Left colon (tissue), 2 donors: ENCODE data around the gene SPG11. TPM values are rescaled to one million over a fixed set of nuclear protein-coding genes. Genes with fewer than 3 reads are reported as not detected.
"Not testable (repeated sequence)": the region's sequence is repeated elsewhere in the genome, so short reads cannot be mapped to it uniquely, and the experiment has no call there.

ENCODE experiments used
- ATAC-seq: fragments of 200-7000 bp; cut with Tn5 transposase; one replicate; pipeline ENCODE4 v1.9.1; 2020; ENCODE audit warnings: mild to moderate bottlenecking, moderate library complexity
- DNase-seq, 2 donors: peaks; one replicate each; pipeline ENCODE4 v3.0.0-alpha.2; 2020
- intact Hi-C, 2 donors: fragments of 100-400 bp; cut with DNase I in 1 of 2; cut with micrococcal nuclease in 1 of 2; formaldehyde crosslinking; loops; one replicate each; pipeline versions ENCODE4 v1.11.2 to v1.14.0; 2022; cut with DNase I, micrococcal nuclease
- long read RNA-seq: library from polyadenylated mRNA; unstranded; transcript quantifications from one replicate; pipeline ENCODE4 v2.0.0, GENCODE V29; 2021
- total RNA-seq, 2 donors: library from RNA; stranded (reverse); fragmentation: NEBNext Ultra II Directional; extraction: Animal tissue kit (Norgen Biotek cat#: 25700); gene quantifications; one replicate each; pipeline ENCODE4 v1.2.1, GENCODE V29; 2021
- donor health status: DM: no; HTN: no; CAD: no.
- donor health status: DM: yes; HTN: yes; CAD: no.

The SPG11 gene, protein sequence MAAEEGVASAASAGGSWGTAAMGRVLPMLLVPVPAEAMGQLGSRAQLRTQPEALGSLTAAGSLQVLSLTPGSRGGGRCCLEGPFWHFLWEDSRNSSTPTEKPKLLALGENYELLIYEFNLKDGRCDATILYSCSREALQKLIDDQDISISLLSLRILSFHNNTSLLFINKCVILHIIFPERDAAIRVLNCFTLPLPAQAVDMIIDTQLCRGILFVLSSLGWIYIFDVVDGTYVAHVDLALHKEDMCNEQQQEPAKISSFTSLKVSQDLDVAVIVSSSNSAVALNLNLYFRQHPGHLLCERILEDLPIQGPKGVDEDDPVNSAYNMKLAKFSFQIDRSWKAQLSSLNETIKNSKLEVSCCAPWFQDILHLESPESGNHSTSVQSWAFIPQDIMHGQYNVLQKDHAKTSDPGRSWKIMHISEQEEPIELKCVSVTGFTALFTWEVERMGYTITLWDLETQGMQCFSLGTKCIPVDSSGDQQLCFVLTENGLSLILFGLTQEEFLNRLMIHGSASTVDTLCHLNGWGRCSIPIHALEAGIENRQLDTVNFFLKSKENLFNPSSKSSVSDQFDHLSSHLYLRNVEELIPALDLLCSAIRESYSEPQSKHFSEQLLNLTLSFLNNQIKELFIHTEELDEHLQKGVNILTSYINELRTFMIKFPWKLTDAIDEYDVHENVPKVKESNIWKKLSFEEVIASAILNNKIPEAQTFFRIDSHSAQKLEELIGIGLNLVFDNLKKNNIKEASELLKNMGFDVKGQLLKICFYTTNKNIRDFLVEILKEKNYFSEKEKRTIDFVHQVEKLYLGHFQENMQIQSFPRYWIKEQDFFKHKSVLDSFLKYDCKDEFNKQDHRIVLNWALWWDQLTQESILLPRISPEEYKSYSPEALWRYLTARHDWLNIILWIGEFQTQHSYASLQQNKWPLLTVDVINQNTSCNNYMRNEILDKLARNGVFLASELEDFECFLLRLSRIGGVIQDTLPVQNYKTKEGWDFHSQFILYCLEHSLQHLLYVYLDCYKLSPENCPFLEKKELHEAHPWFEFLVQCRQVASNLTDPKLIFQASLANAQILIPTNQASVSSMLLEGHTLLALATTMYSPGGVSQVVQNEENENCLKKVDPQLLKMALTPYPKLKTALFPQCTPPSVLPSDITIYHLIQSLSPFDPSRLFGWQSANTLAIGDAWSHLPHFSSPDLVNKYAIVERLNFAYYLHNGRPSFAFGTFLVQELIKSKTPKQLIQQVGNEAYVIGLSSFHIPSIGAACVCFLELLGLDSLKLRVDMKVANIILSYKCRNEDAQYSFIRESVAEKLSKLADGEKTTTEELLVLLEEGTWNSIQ (N-terminal part only)
- total RNA-seq: 100 to 1,000 TPM in 1 of 2 donors, 10 to 100 TPM in 1; 90.7 to 113 TPM
- long read RNA-seq, transcript SPG11-215 (12 exons, 2,579 nt): major isoform, 6 of 27 reads
- long read RNA-seq, partial matches to known transcripts: 13 of 27 reads
- long read RNA-seq, other reads (novel, unspliced or antisense): 8 of 27 reads

DNA sequence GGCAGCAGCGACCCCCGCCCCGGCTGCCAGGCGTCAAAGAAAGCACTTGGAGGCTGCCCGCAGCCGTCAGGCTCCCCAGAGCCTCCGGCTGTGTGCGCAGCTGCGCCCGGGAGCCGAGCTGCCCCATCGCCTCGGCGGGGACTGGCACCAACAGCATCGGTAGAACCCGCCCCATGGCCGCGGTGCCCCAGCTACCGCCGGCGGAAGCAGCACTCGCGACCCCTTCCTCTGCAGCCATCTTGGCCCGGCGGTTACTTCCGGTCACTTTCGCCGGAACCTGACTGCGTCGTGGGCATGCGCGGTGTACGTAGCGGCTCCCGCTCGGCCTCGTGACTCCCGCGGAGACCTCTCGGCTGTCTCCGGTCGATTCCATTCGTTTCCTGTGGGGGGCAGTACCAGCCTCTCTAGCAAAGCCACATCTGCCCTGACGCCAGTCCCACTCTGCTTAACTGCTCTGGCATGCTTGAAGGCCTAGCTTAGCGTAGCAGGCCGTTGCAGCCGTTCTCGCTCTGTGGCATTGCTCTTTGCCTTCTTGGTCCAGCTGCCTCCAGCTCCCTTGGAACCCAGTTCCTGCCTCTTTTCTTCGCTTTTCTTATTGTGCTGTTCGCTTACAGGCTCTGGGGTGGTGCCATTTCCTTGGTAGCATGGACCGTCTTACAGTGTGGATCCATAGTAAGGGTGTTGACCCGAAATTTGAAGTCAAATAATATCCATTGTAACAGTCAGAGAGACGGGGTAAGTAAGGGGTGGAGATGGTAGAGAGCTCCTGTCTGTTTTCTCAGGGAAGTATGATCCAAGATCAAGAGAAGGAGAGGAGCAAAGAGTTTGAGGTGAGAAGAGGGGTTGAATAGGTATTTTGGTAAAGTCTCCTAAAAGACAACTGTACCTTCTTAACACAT lies at the start of gene SPG11:
TSS of gene SPG11 (minus strand) at position 253 of the 899 bp plus-strand sequence. CDS start at position 238, 15 bp downstream.
- intact Hi-C loops: loop anchor here (5.0 kb wide), 1 partner anchor 74 kb away; the partner anchor contains the start of gene TRIM69 (in 2 of the 2)
- DNase-seq (peak; percentile 98 to 99), ATAC-seq (peak; percentile 90)

DNA sequence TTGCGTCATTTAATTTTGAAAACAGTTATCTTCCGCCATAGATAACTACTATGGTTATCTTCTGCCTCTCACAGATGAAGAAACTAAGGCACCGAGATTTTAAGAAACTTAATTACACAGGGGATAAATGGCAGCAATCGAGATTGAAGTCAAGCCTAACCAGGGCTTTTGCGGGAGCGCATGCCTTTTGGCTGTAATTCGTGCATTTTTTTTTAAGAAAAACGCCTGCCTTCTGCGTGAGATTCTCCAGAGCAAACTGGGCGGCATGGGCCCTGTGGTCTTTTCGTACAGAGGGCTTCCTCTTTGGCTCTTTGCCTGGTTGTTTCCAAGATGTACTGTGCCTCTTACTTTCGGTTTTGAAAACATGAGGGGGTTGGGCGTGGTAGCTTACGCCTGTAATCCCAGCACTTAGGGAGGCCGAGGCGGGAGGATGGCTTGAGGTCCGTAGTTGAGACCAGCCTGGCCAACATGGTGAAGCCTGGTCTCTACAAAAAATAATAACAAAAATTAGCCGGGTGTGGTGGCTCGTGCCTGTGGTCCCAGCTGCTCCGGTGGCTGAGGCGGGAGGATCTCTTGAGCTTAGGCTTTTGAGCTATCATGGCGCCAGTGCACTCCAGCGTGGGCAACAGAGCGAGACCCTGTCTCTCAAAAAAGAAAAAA lies 49.0 kb upstream of the SPG11 start:
- DNase-seq: peak; percentile 80 to 88
- peak; percentile 67 for ATAC-seq
- intact Hi-C loops: no loop called here

DNA sequence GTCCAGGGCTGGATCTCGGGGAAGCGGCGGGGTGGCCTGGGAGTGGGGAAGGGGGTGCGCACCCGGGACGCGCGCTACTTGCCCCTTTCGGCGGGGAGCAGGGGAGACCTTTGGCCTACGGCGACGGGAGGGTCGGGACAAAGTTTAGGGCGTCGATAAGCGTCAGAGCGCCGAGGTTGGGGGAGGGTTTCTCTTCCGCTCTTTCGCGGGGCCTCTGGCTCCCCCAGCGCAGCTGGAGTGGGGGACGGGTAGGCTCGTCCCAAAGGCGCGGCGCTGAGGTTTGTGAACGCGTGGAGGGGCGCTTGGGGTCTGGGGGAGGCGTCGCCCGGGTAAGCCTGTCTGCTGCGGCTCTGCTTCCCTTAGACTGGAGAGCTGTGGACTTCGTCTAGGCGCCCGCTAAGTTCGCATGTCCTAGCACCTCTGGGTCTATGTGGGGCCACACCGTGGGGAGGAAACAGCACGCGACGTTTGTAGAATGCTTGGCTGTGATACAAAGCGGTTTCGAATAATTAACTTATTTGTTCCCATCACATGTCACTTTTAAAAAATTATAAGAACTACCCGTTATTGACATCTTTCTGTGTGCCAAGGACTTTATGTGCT lies 48.4 kb upstream of the SPG11 start:
- intact Hi-C loops: no loop called here
- DNase-seq (peak in 1 of 2 donors; percentile 73), ATAC-seq (peak; percentile 47)

DNA sequence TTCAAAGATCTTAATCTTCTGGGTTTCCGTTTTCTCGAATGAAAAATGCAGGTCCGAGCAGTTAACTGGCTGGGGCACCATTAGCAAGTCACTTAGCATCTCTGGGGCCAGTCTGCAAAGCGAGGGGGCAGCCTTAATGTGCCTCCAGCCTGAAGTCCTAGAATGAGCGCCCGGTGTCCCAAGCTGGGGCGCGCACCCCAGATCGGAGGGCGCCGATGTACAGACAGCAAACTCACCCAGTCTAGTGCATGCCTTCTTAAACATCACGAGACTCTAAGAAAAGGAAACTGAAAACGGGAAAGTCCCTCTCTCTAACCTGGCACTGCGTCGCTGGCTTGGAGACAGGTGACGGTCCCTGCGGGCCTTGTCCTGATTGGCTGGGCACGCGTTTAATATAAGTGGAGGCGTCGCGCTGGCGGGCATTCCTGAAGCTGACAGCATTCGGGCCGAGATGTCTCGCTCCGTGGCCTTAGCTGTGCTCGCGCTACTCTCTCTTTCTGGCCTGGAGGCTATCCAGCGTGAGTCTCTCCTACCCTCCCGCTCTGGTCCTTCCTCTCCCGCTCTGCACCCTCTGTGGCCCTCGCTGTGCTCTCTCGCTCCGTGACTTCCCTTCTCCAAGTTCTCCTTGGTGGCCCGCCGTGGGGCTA lies 47.8 kb upstream of the SPG11 start, which contains the start of the genes B2M and PATL2:
TSS of gene B2M (plus strand) at position 422 of the 647 bp plus-strand sequence. CDS start at position 452, 30 bp downstream.
TSS of gene PATL2 (minus strand) at position 228 of the 647 bp plus-strand sequence. CDS start 34,833 bp downstream, outside the sequence.
- peak; percentile 79 for ATAC-seq
- intact Hi-C loops: no loop called here
- DNase-seq: peak; percentile 95 to 96

DNA sequence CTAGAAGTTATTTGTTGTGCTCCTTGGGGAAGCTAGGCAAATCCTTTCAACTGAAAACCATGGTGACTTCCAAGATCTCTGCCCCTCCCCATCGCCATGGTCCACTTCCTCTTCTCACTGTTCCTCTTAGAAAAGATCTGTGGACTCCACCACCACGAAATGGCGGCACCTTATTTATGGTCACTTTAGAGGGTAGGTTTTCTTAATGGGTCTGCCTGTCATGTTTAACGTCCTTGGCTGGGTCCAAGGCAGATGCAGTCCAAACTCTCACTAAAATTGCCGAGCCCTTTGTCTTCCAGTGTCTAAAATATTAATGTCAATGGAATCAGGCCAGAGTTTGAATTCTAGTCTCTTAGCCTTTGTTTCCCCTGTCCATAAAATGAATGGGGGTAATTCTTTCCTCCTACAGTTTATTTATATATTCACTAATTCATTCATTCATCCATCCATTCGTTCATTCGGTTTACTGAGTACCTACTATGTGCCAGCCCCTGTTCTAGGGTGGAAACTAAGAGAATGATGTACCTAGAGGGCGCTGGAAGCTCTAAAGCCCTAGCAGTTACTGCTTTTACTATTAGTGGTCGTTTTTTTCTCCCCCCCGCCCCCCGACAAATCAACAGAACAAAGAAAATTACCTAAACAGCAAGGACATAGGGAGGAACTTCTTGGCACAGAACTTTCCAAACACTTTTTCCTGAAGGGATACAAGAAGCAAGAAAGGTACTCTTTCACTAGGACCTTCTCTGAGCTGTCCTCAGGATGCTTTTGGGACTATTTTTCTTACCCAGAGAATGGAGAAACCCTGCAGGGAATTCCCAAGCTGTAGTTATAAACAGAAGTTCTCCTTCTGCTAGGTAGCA lies 47.0 kb upstream of the SPG11 start:
- no peak for ATAC-seq
- intact Hi-C loops: no loop called here
- DNase-seq: peak; percentile 53 to 62

DNA sequence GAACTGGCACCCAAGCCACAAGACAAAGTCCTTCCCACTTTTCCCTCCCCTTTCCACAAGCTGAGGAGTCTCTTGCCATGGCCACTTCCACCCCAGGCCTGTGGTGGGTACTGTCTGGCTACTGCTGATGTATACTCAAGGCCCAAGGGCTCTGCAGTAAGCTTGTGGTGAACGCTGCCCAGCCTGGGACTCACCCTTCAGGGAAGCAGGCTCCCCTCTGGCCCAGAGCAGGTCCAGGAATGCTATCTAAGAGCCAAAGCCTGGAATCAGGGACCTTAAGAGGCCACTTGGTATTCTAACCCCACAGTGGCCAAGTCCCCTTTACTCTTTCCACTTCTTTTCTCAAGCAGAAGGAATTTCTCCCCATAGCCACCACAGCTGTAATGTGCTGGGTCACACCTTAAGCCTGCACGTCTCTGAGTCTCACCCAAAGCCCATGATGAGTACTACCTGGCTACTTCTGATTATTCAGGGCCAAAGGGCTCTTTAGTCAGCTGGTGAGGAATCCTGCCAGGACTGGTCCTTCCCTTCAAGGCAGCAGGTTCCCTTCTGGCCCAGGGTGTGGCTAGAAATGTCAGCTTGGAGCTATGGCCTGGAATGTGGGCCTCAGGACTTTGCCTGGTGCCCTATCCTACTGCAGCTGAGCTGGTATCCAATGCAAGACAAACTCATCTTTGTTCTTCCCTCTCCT lies 43.6 kb upstream of the SPG11 start:
- ATAC-seq (peak; percentile 64), DNase-seq (peak; percentile 77 to 89)
- intact Hi-C loops: no loop called here

DNA sequence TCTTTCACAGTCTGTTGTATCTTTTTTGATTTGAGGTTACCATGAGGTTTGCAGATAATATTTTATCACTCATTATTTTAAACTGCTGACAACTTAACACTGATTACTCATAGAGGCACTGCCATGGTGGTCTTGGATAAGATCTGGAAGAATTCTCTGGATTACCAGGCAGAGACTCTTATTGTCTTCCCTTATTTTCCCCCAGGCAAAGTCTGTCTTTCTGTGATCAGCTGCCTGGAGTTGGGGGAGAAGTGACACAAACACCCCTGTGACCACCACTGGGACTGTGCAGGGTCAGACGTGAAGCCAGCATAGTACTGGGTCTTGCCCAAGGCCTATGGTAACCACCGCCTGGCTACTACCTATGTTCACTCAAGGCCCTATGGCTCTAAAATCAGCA lies 42.9 kb upstream of the SPG11 start:
- DNase-seq (no peak), ATAC-seq (no peak)
- intact Hi-C loops: no loop called here

DNA sequence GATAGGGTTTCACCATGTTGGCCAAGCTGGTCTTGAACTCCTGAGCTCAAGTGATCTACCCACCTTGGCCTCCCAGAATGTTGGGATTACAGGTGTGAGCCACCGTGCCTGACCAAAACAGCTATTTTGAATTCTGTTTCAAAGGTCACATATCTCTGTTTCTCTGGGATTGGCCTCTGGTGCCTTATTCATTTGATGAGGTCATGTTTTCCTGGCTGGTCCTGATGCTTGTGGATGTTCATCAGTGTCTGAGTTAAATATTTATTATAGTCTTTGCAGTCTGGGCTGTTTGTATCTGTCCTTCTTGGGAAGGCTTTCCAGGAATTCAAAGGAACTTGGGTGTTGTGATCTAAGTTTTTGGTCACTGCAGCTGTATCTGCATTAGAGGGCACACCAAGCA lies 42.5 kb upstream of the SPG11 start:
- intact Hi-C loops: no loop called here
- no peak for DNase-seq
- peak; percentile 17 for ATAC-seq

DNA sequence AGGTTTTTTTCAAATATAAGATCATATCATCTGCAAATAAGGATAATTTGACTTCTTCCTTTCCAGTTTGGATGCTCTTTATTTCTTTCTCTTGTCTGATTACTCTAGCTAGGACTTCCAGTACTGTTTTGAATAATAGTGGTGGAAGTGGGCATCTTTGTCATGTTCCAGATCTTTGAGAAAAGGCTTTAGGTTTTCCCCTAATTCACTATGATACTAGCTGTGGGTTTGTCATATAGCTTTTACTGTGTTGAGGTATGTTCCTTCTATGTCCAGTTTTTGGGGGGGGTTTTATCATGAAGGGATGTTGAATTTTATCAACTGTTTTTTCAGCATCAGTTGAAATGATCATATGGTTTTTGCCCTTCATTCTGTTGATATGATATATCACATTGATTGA lies 37.2 kb upstream of the SPG11 start:
- ATAC-seq, DNase-seq, intact Hi-C loops: not testable (repeated sequence)

DNA sequence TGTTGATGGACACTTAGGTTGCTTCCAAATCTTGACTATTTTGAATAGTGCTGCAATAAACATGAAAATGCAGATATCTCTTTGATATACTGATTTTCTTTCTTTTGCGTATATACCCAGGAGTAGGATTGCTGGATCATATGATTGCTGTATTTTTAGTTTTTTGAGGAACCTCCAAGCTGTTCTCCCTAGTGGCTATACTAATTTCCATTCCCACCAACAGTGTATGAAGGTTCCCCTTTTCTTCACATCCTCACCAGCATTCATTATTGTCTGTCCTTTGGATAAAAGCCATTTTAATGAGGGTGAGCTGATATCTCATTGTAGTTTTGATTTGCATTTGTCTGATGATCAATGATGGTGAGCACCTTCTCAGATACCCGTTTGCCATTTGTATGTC lies 35.2 kb upstream of the SPG11 start:
- intact Hi-C loops: no loop called here
- DNase-seq (no peak), ATAC-seq (no peak)

DNA sequence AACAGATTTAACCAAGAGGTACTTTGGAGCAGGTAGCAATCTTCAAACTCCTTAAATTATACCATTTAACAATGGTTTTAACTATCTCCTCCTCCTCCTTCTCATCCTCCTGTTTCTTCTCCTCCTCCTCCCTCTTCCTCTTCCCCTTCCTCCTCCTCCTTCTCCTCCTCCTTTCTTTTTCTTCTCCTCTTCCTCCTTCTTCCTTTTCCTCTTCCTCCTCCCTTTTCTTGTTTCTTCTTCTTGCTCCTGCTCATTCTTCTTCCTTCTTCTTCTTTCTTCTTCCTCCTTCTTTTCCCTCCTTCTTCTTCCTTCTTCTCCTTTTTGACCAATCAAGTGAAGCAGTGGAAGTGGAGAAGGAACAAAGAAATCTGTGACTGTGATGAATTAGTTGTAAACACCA lies 33.6 kb upstream of the SPG11 start:
- DNase-seq: no peak
- intact Hi-C loops: no loop called here
- ATAC-seq: no peak

DNA sequence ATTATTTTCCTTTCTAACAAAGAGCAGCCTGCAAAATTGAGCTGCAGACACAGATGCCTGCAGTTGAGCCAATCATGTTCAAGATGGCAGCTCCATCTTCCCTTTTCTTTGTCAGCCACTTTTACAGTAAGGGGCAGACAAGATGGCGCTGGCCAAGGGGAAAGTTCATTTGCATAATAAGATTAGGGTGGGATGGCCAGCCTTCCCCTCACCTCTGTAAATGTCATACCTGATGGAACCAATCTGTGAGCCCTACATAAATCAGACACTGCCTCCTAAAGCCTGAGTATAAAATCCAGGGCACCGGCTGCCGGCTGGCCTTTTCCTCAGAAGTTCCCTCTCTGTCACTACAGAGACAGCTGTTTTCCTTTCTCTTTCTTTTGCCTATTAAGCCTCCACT lies 31.8 kb upstream of the SPG11 start:
- DNase-seq (no peak), ATAC-seq (no peak)
- intact Hi-C loops: no loop called here

DNA sequence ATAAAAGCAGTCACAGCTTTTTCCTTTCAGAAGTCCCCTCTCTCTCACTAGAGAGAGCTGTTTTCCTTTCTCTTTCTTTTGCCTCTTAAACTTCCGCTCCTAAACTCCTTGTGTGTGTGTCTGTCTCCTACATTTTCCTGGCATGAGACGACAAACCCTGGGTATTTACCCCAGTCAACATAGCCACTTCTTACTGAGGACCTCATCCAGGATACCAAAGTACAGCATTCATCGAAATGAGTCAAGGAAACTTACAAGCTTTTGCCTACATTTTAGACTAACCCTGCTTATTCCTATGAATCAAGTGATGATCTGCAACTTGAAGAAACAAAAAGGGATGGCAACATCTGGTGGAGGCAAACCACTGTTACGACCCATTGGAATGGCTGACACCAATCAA lies 31.0 kb upstream of the SPG11 start:
- intact Hi-C loops: no loop called here
- ATAC-seq (no peak), DNase-seq (no peak)

DNA sequence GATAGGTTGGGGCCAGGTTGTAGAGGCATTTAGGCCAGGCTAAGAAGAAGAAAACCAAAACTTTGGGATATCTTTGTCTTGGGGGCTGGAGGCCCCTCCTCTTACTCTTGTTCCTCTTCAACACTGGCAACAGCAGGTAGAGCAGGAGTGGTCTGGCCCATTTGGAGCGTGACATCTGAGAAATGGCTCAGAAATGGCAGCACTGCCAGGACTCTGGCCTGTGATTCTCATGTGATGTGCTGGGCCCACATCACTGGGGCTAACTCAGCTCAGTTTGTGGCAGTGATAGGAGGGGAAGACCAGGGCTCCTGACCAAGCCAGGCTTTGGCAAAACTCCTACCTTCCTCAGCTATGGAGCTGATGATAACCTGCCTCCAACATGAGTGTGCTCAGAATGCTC lies 29.2 kb upstream of the SPG11 start:
- intact Hi-C loops: no loop called here
- DNase-seq: no peak
- ATAC-seq: no peak
